DMS53 (cell line): ENCODE measurements around the gene USP13.

ENCODE experiments used
- DNase-seq: peaks from one replicate; lab custom pipeline; 2025; lab: John Stamatoyannopoulos, UW

Gene USP13

GRCh38 chr3:179697736-179698332, 45.0 kb downstream of the USP13 start:
- no peak for DNase-seq

GRCh38 chr3:179700716-179701115, 47.9 kb downstream of the USP13 start:
- no peak for DNase-seq

- no peak for DNase-seq
Measured at GRCh38 chr3:179701176-179701827, 48.5 kb downstream of the USP13 start.

DNA sequence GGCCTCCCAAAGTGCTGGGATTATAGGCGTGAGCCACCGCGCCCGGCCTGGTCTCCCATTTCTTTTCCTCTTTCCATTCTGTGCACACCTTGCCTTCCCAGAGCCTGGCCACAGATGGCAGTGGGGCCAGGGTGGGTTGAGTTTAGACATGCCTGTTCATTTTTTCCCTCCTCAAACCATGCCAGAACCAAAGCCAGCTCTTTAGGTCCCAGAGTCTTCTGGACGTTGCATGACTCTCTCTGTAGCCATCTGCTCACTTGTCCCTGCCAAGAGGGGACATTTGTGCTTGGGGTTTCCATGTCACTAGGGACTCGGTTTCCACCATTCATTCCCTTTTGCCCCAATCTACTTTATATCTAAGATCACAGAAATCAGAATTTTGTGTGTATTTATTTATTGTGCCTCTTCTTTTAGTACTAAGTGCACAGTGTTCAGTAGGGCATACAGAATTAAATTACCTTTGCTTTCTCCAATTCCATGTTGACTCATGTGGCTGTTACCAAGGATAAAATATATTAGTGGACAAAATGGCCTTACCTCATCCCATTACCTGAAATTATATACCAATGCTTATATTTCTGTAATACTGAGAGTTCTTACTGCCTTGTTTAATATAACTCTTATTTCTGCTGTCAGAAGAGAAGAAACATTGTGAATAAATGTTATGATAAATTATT, 49.6 kb downstream of the USP13 start:
- no peak for DNase-seq

- DNase-seq: no peak
Measured at GRCh38 chr3:179703816-179704215, 51.0 kb downstream of the USP13 start.

DNA sequence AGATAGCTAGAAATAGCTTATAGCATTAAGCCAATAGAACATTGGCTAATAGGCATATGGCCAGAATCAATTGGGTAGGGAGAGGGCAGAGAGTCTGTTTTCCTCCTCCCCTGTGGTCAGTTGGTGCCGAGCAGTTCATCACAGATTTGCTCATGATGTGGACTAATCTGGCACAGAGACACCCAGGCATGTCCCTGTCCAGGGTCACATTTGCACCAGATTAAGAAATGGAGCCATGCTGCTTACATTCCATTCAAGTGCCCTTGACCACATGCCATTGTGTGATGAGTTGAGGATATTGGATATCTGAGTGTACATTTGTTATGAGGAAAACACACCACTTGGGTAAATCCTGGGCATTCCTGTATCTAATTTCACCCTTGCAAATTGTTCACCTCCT, 53.4 kb downstream of the USP13 start:
- DNase-seq: peak; percentile 29

DNA sequence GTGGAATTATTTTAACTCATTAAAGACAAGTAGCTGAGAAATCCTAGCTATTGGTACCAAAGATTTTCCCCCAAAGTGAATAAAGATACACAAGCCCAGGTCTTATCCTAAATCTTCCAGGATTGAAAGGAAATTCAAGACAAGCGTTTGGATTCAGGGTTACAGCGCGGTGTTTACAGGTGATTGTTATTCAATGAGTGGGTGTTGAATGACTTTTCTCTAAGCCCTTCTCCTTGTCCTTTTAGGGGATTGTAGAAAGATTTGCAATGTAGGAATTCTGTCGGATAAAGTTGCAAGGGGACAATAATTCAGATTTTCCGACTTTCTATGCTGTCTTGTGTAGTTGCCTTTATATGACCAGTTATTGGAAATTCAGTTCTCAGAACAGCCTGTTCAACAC, 57.2 kb downstream of the USP13 start:
- DNase-seq: no peak

DNA sequence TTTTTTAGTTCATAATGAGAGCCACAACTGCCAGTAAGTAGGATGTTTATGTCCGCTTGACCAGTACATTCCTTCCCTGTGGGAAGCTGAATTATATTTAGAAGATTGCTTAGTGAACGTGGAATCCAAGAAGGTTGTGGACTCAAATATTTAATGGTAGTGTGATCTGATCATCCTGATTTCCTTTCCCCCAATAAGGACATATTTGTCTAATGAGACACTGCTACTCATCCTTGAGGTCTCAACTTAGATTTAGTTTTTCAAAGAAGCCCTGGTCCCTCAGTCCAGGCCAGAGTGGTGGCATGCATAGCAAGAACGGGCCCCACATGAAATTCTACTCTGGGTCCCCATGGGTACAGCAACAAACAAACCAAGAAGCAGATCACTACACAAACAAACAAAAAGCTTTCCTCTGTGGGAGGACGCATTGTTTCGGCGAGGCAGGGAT, 60.8 kb downstream of the USP13 start:
- DNase-seq: no peak

DNA sequence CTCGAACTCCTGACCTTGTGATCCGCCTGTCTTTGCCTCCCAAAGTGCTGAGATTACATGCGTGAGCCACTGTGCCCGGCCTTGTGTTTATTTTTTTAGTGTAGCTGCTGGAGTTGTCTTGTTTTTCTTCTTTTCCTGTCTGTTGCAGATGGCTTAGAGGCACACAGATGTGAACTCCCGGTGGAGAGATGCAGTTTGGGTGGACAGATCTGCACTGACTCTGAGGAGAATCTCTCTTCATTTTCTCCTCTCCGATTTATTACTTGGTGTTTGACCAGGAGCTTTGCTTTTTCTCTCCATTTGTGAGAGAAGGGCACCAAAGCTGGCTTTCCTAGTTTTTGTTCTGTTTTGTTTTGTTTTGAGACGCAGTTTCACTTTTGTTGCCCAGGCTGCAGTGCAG, 62.7 kb downstream of the USP13 start:
- no peak for DNase-seq

- DNase-seq: no peak
Measured at GRCh38 chr3:179716226-179716625, 63.4 kb downstream of the USP13 start.

DNA sequence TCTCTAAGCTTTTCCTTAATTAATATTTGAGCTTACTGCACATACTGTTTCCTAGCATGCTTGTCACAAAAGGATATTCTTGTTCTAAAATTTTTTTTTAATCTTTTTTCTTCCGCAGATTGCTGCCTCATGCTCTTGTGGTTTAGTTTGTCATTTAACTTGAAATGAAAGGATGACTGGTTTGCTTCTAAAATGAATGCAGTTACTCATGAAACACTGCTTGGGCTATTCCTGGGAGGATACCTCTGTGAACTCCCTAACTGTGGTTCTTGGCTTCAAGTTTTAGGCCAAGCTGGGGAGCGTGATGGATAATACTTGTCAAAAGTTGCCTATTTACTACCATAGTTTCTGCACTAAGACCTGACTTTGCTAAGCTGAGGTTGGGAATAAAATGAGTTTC, 64.0 kb downstream of the USP13 start:
- DNase-seq: no peak

DNA sequence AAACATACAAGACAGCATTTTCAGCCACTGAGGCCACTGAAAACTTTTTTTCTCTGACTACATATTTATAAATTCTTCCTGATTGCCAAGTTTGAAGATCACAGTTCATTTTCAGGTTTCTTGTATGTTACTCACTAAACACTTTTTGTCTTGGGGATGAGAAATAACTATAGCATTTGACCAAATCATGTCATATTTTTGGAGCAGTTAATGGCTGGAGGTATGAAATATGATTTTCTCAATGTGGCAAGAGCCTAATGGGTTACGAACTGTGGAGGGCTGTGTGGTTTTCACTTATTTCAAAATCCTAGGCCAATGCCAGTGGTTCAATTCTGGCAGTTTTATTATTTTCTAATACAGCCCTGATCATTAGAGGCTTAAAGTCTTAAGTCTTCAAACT, 64.4 kb downstream of the USP13 start:
- no peak for DNase-seq

DNA sequence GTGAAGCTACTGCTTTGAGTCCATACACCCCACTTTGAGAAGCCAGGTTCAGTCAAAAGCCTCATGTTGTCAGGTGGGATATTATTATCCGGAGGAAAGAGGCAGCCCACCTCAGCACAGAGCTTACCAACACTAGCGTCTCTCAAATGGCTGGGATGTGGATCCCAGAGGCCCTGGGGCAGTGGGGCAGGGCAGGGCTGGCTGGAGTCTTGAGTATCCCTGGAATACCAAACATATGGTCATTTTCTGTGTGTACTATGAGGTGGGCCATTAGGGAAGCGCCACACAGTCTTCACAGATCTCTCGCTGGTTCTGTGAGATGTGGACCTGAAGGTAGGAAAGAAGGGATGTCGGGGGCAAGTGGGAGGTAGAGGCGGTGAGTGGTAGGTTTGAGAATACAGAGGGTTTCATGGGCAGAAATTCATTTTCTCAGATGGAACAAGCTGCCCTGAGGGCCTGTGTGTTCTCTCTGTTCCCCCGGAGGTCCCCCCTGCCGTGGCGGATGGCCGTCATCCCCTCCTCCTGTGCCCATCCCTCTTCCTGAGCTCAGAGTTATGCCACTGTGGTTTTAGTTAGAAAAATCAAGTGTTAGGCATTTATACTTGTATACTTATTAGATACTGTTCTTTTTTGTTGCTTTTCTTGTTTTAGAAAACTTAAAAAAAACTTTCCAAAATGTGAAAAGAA, 66.4 kb downstream of the USP13 start:
- DNase-seq: no peak

GRCh38 chr3:179720196-179720595, 67.4 kb downstream of the USP13 start:
- no peak for DNase-seq

DNA sequence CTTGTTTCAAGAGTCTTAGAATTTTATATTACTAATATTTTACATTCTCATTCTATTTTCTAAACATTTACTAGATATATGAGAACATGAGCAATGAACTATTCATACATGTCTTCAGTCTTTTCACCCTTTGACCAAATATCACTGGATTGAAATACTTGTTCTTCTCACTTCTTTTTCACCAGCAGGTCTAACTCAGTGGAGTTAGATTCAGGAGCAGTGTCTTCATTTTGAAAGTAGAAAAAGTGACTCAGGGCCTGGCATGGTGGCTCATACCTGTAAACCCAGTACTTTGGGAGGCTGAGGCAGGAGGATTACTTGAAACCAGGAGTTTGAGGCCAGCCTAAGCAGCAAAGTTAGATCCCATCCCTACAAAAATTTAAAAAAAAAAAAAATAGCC, 70.8 kb downstream of the USP13 start:
- no peak for DNase-seq

- DNase-seq: no peak
Measured at GRCh38 chr3:179726075-179726699, 73.3 kb downstream of the USP13 start.

- no peak for DNase-seq
Measured at GRCh38 chr3:179729086-179729485, 76.2 kb downstream of the USP13 start.

- no peak for DNase-seq
Measured at GRCh38 chr3:179729981-179730380, 77.1 kb downstream of the USP13 start.

GRCh38 chr3:179730506-179730905, 77.7 kb downstream of the USP13 start:
- DNase-seq: no peak

DNA sequence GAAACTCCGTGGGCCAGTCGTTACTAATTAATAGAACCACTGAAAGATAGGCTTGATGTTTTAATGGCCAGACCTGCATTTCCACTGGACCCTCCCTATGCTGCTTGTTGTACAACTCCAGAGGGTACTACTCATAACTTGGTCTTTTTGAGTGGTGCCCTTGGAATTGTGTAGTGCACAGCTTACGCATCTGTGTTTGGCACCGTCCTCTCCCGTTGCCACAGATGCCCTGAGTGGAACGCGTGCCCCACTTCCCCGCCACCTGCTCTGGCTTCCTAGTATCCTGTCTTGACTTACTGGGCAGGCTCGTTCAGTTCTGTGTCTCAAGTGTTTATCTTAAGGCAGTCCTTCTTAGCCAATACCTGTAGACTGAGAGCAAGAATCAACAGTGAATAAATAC, 78.7 kb downstream of the USP13 start:
- DNase-seq: peak; percentile 71

DNA sequence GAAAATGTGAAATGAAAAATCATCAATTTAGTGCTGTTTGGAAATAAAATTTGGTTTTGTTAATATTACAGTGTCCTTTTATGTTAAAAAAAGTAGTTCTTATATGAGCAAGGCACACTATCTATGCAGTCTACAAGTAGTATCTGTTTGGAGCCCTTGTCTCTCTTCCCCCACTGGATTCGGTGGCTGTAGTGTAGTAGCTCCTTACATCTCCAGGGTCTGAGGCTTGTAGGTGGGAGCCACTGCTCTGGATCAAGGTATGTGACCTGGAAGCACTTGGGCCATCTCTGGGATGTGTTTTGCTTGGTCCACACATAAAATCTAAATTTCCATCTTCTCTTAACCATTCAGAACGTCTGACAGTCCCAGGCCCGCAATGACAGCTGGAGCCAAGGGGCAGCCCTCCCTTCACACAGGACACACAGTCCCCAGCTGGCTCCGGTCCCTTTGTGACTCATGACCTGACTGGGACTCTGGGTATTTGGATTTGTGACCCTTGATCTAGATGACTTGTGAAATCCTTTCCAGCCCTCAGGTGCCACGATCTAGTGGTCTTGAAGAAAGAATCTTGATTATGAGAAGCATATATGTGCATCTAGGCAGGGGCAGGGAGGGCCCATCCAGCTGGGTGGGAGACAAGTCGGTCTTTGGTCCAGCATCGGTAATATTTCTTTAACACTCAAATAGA, 80.0 kb downstream of the USP13 start:
- DNase-seq: peak; percentile 22

DNA sequence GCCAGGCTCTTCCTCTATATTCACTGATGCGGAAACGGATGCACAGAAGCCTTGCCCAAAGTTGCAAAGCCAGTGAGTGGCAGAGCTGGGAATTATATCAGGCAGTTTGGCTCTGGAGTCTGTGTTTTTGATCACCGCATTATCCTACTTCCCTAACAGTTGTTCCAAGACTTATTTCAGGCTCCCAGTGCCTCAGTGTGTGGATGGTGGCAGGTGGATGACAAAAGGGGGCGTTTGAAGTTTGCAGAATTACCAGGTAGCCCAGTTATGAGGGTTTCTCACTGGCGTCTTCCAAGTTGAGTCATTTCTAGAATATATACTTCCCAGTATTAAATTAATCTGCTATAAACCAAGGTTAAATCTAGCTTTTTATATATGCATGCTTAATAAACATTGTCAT, 81.0 kb downstream of the USP13 start:
- DNase-seq: no peak
